ENCODE measurements around the gene PLA2G4D. TPM values are rescaled to one million over a fixed set of nuclear protein-coding genes. Genes with fewer than 3 reads are reported as not detected.

Gene PLA2G4D
- total and polyA plus RNA-seq, 8 donors, result 0.18 to 3.2 (median 2.0) TPM; not detected in 4

DNA sequence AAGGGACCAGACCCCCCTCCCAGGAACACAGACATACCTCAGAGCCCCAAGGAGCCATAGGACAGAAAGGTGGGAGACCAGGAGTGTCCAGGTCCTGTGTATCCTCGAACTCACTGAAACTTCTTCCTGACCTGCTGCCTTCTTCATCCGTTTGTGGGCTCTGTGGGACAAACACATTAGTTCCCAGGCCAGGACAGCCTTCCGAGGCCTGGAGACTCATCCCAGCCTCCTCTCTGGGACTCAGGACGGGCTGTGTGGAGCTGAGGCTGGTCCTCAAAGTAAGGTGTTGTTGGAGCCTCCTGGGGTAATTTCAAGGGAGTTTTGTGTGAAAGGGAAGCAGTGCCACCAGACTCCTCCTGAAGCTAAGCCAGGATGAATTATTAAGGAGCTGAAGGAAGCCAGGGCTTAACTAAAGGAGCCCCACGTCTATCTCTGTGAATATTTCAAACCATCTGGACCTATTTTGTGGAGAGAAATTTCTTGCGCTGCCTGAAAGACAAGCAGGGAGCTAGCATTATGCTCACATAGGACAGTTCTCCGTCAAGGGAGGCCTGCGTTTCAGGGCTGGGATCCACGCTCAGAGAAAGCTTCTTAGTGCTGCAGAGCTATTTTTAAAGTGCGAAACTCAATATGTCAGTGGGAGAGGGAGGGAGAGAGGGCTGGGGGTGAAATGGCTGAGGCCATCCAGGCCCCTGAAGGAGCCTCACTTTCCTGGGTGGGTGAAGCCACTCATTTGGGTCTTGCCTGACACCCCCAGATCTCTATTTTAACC, 43.7 kb downstream of the PLA2G4D start:
- H3K36me3 ChIP-seq, result no peaks in the 10 kb centered on the region
- H3K27ac ChIP-seq, result no peak overlapping the region
- no peaks in the 10 kb centered on the region for H3K27me3 ChIP-seq
- peaks cover 0 to 3% (median 0%) of the 10 kb centered on the region in 4 donors for H3K4me1 ChIP-seq
- no peak for TF ChIP-seq POLR2A (IDR thresholded peaks at IDR 0.05)
- TF ChIP-seq EP300 (IDR thresholded peaks at IDR 0.05), result no peak
- no peak for TF ChIP-seq POLR2AphosphoS5 (IDR thresholded peaks at IDR 0.05)
- TF ChIP-seq, protein P1, sequence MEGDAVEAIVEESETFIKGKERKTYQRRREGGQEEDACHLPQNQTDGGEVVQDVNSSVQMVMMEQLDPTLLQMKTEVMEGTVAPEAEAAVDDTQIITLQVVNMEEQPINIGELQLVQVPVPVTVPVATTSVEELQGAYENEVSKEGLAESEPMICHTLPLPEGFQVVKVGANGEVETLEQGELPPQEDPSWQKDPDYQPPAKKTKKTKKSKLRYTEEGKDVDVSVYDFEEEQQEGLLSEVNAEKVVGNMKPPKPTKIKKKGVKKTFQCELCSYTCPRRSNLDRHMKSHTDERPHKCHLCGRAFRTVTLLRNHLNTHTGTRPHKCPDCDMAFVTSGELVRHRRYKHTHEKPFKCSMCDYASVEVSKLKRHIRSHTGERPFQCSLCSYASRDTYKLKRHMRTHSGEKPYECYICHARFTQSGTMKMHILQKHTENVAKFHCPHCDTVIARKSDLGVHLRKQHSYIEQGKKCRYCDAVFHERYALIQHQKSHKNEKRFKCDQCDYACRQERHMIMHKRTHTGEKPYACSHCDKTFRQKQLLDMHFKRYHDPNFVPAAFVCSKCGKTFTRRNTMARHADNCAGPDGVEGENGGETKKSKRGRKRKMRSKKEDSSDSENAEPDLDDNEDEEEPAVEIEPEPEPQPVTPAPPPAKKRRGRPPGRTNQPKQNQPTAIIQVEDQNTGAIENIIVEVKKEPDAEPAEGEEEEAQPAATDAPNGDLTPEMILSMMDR (IDR thresholded peaks at IDR 0.05), result no peak
- WGBS, 5 donors, result 72 to 90% (median 87%) methylated on average over 10 of the region's 10 CpGs
- intact Hi-C loops (cut with DNase I; ENCODE audit: low total_unique reads), result no loop called here
- H3K4me3 ChIP-seq, result no peak overlapping the region
- H3K9me3 ChIP-seq, result no peaks in the 10 kb centered on the region
- DNase-seq, result no peak

DNA sequence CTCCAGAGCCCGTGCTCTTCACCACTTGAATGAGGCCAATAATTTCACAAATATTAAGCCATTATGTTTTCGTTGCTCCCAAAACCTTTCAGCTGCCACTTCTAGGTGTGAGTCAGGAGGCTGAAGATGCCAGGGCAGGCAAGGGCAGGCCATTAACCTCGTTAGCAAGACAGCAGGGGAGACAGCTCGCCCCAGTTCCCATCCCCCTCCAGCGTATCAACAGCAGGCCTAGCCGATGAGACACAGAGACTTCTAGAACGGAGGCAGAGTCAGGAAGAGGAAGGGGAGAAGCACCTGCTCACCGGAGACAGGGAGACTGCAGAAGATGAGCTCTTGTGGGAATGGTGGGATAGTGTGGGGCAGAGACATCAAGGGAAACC, 45.6 kb downstream of the PLA2G4D start:
- Histone ChIP-seq H3K27me3 (no peaks in the 10 kb centered on the region), H3K36me3 (no peaks in the 10 kb centered on the region), H3K9me3 (no peaks in the 10 kb centered on the region), H3K4me3 (no peak overlapping the region), H3K27ac (no peak overlapping the region), H3K4me1 (peaks cover 0 to 3% (median 0%) of the 10 kb centered on the region in 4 donors)
- no peak for TF ChIP-seq POLR2A (IDR thresholded peaks at IDR 0.05)
- TF ChIP-seq POLR2AphosphoS5 (IDR thresholded peaks at IDR 0.05), result no peak
- TF ChIP-seq, protein P1 (IDR thresholded peaks at IDR 0.05), result no peak
- TF ChIP-seq EP300 (IDR thresholded peaks at IDR 0.05), result no peak
- intact Hi-C loops (cut with DNase I; ENCODE audit: low total_unique reads), result no loop called here
- WGBS, 5 donors, result 78 to 89% (median 84%) methylated on average over 8 of the region's 8 CpGs
- no peak for DNase-seq

DNA sequence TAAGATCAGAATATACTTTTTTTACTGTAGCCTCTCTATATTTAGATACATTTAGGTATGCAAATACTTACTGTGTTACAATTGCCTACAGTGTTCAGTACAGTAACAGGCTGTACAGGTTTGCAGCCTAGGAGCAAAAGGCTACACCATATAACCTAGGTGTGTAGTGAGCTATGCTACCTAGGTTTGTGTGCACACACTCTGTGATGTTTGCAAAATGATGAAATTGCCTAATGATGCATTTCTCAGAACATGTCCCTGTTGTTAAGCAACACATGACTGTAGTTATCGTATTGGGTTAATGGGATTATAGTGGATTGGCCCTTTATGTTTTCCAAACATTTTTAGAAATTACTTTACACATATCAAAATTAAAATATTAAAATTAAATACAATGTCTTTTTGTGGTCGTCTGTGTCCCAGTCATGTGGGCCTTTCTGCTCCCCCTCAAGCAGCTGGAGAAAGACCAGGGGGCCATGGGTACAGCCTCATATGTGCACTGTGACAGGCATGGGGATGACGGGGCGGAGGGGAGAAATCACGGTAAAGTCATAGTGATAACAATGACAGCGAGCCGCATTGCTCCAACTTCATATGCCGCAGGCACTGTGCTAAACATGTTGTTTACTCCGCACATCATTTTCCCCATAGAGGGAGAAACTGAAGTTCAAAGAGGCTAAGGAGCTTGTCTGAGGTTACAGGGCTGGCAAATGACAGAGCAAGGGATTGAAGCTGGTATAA, 46.1 kb downstream of the PLA2G4D start:
- H3K9me3 ChIP-seq, result no peaks in the 10 kb centered on the region
- H3K27me3 ChIP-seq, result no peaks in the 10 kb centered on the region
- no peak overlapping the region for H3K4me3 ChIP-seq
- TF ChIP-seq, protein P1 (IDR thresholded peaks at IDR 0.05), result no peak
- TF ChIP-seq EP300 (IDR thresholded peaks at IDR 0.05) (no peak), POLR2AphosphoS5 (IDR thresholded peaks at IDR 0.05) (no peak), POLR2A (IDR thresholded peaks at IDR 0.05) (no peak)
- no peak overlapping the region for H3K27ac ChIP-seq
- WGBS, 5 donors, result 89 to 94% (median 92%) methylated on average over 9 of the region's 9 CpGs
- no peak for DNase-seq
- intact Hi-C loops (cut with DNase I; ENCODE audit: low total_unique reads), result no loop called here
- H3K4me1 ChIP-seq, result peaks cover 0 to 3% (median 0%) of the 10 kb centered on the region in 4 donors
- H3K36me3 ChIP-seq, result no peaks in the 10 kb centered on the region

DNA sequence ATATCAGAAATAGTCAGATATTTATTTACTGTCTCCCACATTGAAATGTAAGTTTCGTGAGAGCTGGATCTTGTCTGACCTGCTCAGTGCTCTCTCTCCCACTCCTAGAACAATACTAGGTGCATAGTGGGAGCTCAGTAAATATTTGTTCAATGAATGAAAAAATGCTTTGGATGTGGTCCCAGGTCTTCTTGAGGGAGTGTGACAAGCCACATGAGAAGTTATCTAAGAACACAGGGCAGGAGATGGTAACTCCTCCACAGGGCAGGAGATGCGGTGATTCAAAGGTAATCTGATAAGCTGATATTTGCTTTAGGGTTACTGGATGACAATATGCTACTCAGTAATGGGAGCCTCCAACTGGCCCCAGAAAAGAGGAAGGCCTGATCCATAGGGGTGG, 47.8 kb downstream of the PLA2G4D start:
- Histone ChIP-seq H3K4me1 (peaks cover 0 to 3% (median 0%) of the 10 kb centered on the region in 4 donors), H3K27ac (no peak overlapping the region), H3K4me3 (no peak overlapping the region), H3K27me3 (no peaks in the 10 kb centered on the region), H3K9me3 (no peaks in the 10 kb centered on the region), H3K36me3 (no peaks in the 10 kb centered on the region)
- intact Hi-C loops (cut with DNase I; ENCODE audit: low total_unique reads), result no loop called here
- 33 to 52% (median 47%) methylated on average over 2 of the region's 2 CpGs for WGBS, 5 donors
- no peak for TF ChIP-seq POLR2A (IDR thresholded peaks at IDR 0.05)
- TF ChIP-seq, protein P1 (IDR thresholded peaks at IDR 0.05), result no peak
- no peak for TF ChIP-seq POLR2AphosphoS5 (IDR thresholded peaks at IDR 0.05)
- TF ChIP-seq EP300 (IDR thresholded peaks at IDR 0.05), result no peak
- DNase-seq, result no peak
